GM21717 (cell line): ENCODE data around the gene RBM5.
A peak's percentile ranks its signal among the peaks of the same experiment; 100 is the strongest.
"Not testable (repeated sequence)": the region's sequence is repeated elsewhere in the genome, so short reads cannot be mapped to it uniquely, and the experiment has no call there.

Experiments
- ATAC-seq: cut with Tn5 transposase; IDR thresholded peaks from one replicate; pipeline ENCODE4 v1.9.1; 2021; ENCODE audit warnings: mild to moderate bottlenecking, moderate library complexity; ENCODE audit not compliant: unreplicated experiment

Gene RBM5

DNA sequence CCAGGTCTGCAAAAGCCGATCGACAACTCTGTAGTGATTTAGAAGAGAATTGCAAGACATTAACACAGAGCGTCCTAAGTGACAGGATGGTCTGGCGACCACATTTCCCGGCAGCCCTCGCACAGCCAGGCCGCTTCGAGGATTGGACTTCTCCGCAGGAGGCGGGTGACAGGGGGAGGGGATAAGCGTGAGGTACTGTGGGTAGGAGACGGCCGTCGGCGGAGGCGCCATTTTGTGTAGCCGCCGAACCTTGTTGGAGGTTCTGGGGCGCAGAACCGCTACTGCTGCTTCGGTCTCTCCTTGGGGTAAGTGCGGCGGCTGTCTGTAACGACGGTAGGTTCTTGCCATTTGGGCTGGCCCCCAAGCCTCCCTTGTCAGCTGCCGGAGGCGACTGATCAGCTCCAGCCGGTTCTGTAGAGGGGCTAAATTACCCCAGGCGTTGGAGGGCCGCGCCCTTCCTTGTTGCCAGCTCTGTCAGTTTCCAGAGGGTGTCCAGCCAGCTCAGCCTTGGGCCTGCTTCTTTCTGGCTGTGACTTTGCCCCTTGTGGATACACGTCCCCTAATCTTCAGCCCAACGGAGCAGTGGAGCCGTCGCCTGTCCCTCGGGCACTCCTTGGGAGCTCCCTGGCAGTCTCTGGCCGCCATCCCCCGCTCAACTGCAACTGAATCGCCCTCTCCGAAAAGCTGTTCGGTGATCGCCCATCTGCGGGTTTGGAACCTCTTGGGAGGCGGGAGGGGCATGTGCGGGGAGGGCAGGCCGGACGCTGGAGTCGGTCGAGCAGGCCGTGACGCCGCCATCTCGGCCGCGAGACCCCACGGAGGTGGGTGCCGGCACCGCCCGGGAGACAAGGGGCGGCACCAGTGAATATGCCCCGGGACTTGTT is at the start of gene RBM5:
TSS of gene RBM5 (plus strand) at position 195 of the 884 bp plus-strand sequence. CDS start 1,516 bp downstream, outside the sequence.
- ATAC-seq, result peak; percentile 97

DNA sequence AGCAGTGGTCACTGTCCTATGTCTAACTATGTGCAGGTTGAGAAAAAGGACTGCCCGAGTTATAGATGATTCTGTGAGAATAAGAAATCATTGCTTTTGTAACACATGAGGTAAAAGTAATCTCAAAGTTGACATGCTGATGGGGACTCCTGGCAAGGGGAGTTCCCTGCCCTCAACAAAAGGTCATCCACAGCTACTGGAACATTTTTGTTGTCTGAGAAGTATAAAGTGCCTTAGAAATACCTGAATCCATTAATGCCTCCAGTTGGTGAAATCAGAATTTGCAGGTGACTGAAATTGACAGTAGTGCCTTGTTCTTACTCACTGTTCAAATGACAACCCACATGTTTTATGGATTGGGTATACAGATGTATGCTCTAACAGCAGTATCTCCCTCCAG is 43.7 kb upstream of the RBM5 start:
- no peak for ATAC-seq

DNA sequence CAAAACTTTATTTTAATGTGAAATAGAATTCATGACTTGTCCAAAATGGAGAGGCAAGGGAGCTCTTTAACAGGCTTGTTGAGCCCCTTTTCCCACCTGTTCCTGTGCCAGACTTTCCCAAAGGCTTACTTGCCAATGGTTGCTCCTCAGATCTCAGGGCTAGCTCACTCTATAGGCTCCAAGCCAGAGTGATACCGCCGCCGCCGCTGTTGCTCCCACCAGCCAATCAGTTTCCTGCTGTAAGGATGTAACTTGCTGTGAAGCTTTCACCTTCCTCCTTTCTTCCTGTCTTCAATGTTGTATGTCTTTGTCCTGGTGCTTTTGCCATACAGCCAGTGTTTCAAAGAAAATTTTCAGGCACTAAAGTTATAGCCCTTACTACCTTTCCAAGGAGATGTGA is 41.3 kb upstream of the RBM5 start:
- ATAC-seq, result no peak

DNA sequence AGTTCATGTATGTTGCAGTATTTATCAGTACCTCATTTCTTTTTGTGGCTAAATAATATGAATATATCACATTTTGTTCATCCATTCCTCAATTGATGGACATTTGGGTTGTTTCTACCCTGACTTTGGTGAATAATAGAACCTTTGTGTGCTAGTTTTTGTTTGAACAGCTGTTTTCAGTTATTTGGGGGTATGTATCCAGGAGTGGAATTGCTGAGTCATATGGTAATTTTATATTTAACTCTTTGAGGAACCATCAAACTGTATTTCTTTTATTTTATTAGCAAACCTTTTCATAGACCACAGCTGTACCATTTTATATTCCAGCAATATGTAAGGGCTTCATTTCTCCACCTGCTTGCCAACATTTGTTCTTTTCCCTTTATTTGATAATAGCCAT is 38.4 kb upstream of the RBM5 start:
- no peak for ATAC-seq

DNA sequence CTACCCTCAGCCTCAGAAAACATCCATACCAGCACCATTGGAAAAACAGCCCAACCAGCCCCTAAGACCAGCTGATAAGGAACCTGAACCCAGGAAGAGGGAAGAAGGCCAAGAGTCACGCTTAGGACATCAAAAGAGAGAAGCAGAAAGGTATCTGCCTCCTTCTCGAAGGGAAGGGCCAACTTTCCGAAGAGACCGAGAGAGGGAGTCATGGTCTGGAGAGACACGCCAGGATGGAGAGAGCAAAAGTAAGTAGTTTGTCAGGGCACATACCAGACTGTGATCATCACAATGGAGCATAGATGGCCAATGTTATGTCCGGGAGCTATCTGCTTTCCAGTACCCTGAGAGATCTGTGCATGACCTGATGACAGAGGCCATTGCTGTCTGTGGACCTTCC is 31.0 kb upstream of the RBM5 start:
- no peak for ATAC-seq

DNA sequence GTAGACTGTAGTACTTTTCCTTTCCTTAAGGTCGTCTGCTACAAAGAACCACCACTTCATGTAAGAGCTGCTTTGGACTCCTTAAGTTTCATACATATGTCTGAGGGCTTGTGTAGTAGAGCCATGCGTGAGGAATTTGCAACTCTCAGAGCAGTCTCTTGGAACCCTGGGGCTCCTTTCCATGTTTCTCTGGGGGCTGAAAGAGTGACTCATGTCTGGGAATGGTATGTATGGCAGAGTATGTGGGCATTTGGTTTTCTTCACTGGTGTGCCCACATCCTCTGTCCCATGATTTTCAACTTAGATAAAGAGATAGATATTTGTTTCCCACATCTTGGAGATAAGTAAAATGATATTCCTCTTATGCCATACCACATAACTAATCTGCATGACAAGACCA is 20.6 kb upstream of the RBM5 start:
- ATAC-seq, result no peak

DNA sequence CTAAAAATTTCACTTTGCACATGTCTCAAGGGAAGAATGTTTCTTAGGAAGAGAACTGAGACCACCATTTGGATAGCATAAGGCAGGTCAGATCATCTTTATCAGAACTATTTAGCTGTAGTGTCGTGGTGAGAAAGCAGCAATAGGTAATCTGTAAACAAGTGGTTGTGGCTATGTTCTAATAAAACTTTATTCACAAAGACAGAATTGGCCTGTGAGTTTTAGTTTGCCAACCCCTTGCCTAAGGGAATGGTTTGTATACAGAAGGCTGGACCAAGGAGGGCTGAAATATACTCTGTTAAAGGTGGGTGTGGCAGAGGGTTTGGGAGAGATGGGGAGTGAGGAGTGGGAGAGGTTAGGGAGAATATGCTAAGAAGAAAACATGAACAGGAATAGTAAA is 10.6 kb upstream of the RBM5 start:
- ATAC-seq, result no peak

DNA sequence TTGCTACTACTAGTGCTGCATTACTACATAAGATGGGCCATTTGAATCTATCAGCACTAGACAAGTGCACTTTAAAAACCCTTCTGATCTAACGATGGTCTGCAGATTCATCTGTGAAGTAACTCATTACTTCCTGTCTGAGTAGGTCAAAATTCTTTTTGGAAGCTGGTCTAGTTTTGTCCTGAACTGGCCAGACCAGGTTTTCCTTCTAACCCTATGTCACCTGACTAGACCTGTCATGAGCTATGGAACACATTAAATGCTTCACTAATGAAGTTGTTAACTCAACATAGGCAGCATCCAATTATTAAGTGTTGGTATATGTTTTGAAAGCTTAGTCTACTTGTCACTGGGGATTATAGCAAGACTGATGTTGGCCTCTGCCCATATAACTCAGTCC is 10.1 kb upstream of the RBM5 start:
- no peak for ATAC-seq

DNA sequence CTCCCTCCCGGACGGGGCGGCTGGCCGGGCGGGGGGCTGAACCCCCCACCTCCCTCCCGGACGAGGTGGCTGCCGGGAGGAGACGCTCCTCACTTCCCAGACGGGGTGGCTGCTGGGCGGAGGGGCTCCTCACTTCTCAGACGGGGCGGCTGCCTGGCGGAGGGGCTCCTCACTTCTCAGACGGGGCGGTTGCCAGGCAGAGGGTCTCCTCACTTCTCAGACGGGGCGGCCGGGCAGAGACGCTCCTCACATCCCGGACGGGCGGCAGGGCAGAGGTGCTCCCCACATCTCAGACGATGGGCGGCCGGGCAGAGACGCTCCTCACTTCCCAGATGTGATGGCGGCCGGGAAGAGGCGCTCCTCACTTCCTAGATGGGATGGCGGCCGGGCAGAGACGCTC is 3.8 kb upstream of the RBM5 start:
- ATAC-seq, result not testable (repeated sequence)

DNA sequence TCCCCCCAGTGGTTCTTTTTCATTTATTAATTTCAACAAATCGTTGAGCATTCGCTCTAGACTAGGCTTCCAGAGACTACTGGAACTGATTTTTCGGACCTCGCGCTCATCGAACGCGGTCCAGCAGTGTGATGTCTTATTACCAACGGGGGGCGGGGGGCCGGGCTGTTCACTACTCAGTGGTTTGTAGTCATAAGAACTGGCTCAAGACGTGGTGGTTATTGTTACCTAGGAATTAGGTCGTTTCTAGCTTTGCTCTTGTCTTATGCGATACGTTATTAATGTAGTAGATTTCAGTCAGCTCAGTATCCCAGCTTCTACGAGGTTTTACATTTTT is 858 bp downstream of the RBM5 start:
- ATAC-seq, result no peak

DNA sequence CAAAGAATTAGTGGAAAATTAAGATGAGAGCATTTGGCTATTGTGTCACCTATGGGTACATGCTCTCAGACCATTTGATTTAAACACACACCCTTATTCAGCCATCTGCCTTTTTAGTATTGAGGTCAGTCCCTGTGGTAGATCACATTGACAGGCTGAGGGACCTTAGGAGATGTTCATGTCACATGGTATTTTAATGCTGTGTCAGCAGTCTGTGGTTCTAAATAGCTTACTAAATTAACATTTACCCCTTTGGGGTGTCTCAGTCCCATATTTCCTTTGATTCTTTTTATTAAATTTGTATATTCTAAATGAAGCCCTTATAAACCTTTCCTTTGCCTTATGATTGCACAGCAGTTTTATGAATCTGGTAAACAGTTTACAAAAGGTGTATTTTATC is 2.3 kb downstream of the RBM5 start:
- no peak for ATAC-seq

DNA sequence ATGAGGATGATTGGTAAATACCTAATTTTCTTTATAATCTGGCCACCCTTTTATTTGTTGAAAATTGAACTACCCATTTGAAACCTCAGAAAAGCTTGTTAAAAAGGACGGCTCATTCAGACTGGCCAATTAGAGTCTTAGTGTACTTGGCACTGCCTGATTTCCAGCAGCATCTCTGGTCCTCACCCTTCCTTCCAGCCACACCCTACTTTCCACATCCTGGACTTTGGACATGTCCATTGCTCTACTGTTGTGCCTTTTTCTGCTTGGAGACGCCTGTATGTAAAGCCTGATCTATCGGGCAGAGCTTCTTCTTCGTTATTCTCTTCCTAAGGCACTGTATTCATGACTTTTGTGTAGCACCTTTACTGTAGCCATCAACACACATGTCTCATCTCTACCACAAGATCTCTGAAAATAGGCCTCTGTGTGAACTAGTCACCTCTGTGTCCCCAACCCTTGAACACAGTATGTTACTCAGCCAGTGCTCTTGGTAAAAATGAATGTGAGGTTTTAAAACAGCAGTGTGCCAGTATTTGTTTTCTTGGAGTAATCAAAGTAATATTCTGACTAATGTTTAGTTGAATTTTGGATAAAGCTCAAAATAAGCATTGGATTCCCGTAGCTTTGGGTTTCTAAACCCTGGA is 6.8 kb downstream of the RBM5 start:
- no peak for ATAC-seq

DNA sequence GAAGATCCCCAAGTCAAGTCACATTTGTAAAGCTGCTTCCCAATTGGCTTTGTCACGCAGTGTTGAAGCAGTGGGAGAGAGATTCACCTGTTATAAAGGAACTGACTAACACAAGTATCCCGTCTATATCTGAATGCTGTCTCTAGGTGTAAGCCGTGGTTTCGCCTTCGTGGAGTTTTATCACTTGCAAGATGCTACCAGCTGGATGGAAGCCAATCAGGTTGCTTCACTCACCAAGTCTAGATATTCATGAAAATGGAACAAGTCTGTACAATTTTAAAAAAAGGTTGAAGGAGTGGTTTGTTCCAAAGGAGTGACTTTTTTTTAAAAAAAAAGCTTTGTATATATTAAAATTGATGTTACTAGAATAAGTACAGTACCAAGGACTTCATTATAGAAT is 11.7 kb downstream of the RBM5 start:
- no peak for ATAC-seq

DNA sequence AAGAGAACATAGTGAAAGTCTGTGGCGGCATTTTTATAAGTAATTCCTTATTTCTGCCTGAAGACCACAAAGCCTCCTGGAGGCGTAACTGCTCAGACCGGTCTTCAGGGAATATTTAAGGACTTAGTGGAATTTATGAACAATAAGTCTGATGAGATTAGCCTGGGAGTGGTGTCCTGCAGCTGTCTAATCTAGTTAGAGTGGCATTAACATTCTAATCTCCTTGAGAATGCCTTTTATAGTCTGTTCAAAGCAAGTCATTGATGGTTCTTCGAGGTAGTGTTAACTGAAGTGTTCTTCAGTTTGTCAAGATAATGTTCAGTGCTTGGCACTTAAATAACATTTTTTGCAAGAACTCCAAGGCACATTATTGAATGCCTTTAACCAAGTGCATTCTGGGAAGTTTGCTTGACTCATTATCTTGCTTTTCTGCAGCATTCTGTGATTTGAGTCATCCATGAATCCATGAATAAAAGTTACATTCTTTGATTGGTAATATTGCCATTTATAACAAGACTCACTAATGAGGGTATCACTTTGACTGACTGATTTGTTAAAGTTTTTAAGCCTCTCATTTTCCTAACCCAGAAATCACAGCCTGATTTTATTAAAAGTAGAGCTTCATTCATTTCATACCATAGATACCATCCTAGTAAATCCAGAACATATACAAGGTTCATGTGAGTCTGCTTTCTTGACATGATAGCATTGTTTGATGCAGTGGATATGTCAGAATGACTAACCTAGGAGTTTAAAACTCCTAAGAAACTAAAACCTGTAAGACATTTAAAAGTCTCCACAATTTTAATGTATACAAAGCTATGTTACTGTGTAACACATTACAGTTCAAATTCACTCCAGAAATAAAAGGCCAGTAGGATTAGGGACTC is 12.5 kb downstream of the RBM5 start:
- no peak for ATAC-seq

DNA sequence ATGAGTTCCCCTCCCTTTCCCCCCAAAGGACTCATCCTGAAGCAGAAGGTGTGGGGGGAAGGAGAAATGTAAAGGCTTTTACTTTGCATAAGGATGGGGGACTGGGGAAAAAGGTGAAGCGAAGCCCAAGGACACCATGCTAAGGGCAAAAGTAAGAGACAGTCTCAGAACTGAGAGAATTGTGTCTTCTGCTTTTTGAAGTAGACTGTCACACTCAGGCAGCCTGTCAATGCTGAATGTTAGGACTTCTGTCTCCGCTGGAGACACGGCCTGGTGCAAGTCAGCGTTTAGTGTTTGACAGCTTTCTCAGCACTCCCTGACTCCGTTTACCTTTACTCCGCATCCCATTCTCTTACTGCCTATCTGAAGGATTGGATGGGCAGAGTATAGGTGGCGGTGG is 13.8 kb downstream of the RBM5 start:
- ATAC-seq, result no peak

DNA sequence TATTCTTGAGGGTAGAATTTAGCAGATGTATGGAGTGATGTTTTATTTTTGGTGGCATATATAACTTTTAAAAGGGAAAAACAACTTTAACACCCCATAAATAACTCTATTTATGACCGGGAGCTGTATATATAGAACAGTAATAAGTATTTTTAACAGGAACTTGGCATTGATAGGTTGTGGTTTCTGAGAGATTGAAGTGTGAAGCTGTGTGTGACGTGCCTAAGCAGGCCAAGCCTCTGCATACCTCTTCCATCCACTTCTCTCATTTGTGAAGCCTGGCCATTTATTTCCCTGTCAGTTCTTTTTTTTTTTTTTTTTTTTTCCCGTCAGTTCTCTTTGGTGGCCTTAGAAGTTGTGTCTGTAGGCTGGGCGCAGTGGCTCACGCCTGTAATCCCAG is 23.0 kb downstream of the RBM5 start:
- no peak for ATAC-seq

DNA sequence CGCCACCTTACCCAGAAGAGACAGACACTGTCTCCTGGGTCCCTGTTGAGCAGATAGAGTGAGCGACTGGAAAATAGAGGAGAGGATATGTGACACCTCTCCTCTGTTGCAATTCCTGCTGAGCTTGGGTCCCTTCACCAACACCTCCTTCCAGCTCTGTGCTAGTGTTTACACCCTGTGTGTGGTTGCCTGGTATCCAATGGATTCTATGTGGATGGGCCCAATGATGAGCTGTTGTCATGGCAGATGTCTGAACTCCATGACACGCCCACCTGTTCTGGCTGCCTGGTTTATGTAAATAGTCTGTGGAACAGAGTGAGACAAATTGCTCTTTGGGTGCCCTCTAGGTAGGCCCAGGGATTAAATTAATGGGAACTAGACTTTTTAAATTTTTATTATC is 23.7 kb downstream of the RBM5 start:
- ATAC-seq, result no peak

DNA sequence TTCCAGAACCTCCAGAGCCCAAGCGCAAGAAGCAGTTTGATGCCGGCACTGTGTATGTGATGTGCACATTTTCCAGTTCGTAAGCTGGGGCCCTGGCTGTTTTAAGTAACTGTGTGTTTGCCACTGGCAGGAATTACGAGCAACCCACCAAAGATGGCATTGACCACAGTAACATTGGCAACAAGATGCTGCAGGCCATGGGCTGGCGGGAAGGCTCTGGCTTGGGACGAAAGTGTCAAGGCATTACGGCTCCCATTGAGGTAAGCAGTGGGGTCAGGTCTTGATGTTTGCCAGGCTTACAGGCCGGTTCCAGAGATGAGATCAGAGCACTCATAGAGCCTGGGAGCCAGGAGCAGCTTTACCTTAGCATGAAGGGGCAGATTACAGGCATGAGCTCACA is 28.4 kb downstream of the RBM5 start:
- ATAC-seq, result no peak

DNA sequence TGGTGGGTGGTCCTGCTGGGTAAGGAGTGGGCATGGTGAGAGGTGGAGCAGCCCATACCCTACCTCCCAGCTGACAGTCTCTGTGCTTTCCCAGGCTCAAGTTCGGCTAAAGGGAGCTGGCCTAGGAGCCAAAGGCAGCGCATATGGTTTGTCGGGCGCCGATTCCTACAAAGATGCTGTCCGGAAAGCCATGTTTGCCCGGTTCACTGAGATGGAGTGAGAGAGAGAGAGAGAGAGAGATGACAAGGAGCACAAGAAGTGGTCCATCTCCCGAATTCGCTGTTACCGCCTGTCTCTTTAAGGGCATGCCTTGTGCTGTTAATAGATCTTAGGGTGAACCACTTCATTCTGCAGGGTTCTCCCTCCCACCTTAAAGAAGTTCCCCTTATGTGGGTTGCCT is 29.5 kb downstream of the RBM5 start:
- ATAC-seq, result no peak

DNA sequence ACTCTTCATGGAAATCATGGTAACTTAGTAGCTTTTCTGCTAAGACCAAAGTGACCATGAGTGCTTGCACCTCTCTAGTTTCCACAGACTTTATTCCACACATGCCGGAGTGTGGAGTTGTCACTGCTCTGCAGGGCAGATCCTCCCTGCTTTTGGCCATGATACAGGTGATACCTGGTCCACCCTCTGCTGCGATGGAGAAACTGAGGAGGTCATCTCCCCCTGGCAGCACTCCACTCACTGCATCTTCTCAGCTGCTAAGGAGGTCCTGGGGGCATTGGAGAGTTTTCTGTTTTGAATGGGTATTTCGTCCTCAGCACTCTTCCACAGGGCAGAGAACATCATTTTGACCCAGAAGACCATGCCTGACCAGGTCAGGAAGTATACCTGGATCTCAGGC is 31.1 kb downstream of the RBM5 start:
- ATAC-seq, result no peak

DNA sequence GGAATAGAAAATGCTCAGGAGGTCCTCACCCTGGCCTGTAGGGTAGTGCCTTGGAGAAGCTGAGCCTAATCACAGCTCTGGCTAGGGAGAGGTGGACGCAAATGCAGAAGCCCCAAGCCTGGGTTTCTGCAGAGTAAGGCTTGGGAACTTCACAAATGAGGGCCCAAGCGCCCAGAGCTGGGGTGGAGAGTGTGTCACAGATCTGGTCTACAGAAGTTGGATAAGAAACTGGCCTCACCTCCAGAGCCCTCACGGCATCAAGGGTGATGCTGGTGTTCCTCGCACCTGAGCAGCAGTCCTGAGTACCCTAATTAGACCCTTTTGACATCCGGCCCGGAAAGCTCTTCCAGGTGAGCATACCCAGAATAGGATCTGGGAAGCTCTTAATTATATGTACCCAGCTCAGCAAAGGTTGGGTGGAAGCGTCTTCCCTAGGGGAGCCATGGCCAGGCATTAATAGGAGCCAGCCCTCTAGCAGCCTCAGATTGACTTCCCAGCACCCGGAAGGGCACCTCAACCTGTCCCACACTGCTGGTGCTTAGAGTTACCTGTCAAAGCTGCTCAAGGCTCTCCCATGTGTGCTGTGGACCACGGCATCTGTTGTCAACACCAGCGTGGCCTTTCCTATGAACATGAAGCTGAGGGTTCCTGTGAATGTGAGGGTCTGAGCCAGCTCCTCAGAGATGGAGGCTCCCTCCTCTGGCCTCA is 31.8 kb downstream of the RBM5 start:
- no peak for ATAC-seq
